ENCODE results near the gene PNPLA1.

The PNPLA1 gene

DNA sequence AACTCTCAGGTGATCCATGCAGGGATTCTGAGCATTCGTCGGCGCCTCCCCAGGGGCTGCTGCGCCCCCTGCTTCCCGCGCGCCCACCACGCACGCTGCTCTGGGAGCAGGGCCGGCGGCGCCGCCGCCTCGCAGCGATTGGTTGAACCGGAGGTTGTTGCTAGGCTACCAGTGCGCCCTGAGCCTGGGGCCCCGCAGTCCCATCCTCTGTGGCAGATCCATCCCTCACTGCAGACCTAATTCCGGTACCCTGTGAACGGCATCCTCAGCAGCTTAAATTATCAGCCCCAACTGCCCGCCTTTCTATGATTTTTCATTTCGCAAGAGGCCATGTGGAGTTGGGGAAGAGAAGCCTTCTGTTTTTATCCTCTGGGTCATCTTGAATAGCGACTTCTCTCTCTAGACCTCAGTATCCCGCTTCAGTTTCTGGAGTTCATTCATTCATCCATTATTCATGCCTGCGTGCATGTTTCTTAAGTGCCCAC, 15.4 kb downstream of the PNPLA1 start:
- DNase-seq (ENCODE audit: low spot score), result no peak

DNA sequence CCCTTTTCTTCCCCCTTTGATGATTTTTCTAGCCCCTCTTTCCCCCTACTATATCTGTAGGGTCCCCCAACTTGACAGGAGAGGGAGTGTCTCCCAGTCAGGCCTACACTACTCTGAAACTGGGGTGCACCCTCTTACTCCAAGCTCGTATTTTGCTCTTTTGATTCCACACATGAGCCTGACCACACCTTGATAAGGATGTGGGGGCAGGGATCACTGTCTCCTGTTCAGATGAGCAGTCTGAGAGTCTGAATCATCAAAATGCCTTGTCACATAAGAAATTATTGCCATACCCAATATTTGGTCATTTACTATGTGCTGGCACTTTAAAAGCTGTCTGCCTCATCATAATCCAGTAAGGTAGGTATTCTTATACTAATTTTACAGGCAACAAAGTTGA, 15.9 kb downstream of the PNPLA1 start:
- DNase-seq (ENCODE audit: low spot score), result no peak

DNA sequence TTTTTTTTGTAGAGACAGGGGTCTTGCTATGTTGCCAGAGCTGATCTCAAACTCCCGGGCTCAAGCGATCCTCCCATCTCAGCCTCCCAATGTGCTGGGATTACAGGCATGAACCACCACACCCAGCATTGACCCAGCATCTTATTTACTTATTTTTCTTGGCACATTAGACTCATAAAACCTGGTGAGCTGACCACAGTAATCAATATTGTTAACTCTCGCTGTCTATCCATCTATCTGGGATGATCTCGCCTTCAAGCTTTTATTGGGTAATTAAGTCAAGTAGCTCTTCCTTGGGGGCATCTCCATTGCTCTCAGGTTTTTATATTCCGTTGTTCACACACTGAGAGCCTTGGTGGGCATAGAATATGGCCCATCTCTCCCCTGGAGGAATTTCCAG, 17.0 kb downstream of the PNPLA1 start:
- DNase-seq (ENCODE audit: low spot score), result no peak

DNA sequence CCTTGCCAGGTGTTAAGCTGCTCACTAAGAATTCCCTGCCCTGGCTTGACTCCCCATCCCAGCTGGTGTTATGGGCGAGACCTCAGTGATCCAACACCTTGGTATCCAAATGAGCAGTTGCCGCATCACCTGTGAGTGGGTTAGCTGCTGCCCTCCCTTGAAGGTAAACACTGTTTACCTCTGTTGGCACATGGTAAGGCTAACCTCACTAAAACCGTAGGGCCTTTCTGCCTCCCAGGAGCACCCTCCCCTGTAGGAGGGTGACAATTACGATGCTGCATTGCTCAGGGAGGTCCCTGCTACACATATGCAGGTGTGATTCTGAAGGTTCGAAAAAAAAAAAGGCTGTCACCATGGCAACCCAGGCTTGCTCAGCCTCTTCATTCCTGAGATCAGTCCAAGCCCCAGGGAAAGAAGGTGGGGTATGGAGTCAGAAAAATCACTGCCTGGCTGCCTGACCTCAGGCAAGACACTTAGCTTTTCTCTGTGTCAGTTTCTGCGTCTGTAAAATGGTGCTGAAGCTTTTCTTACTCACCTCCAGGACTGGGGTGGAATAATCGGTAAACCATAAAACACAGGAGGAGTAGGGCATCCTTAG, 19.5 kb downstream of the PNPLA1 start:
- DNase-seq (ENCODE audit: low spot score), result no peak

DNA sequence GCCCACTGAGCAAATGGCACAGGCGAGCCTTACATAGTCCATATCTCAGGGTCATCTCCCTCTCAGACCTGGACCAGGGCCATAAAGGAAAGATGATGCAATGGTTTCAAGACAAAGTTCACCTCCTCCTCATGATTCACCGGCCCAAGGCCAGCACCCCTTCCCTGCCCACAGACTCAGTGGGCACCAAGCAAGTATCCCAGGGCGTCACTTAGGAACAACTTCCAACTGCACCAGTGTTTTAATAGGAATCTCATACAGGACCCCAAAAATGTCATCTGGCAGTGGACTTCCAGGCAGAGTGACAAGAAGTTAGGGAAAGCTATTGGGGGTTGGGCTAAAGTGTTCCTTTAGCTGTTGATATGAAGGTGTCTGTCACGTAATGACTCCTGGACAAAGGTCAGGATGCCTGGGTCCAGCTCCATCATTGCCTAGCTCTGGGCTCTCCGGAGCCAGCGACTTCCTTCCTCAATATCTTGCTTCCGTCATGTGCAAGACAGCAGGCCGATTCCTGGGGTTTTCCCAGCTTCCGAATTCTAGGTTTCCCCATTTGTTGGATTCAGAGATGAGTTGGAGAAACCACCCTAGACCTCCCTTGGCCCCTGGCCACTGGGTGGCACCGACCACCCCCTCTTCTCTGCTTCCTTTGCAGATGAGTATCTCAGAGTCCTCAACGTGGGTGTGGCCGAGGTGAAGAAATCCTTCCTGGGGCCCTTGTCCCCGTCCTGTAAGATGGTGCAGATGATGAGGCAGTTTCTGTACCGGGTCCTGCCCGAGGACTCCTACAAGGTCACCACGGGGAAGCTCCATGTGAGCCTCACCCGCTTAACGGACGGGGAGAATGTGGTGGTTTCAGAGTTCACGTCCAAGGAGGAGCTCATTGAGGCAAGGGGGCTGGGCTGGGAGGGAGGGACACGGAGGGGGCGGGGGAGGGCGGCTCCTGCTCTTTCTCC, 21.1 kb downstream of the PNPLA1 start:
- peak; percentile 73 for DNase-seq (ENCODE audit: low spot score)

DNA sequence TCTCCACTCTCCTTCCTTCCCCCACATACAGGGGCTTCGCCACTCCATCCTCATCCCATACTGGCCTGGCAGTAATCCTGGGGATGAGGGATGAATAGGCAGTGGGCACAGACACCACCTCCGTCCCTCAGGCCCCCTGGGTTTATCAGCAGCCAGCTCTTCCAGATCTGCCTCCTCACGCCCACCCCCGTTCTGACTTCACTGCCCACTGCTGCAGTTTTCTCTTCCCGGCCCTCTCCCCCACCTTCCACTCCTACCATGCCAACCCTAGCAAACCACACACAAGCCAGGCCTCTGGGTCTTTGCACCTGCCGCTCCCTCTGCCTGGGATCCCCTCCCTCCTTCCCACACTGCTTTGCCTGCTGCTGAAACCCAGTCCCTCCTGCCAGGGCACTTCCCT, 22.3 kb downstream of the PNPLA1 start:
- no peak for DNase-seq (ENCODE audit: low spot score)

DNA sequence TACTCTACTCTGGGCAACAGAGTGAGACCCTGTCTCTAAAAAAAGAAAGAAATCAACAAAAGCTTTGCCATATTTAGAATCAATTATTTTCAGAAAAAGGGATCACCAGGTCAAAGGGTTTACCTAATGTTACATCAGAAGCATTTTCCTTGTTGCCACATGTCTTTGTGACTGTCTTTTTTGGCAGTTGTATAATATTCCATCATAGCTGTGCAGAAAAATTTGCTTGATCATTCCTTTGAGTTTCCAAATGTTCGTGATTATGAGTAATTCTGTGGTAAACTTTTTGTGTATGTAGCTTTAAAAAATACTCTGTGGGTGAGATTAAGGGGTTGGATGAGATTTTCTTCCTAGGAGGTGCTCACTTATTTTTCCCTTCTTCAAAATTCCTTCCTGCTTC, 26.4 kb downstream of the PNPLA1 start:
- no peak for DNase-seq (ENCODE audit: low spot score)

DNA sequence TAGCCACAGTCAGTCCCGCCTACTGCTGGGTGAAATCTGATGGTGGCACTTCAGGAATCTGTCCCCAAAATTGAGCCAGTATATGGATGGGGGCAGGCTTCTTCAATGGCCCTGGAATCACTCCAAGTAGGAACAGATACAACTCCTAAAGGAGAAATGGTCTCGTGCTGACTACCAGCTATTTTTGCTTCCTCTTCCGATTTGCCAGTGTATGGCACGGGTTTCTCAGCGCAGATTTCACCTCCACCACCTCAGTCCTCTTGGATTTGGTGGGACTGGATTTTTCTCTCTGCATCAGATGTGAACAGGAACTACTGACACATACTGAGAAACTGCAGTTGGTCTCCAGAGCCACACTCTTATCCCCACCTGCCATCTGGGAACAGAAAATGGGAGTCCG, 27.2 kb downstream of the PNPLA1 start:
- DNase-seq (ENCODE audit: low spot score), result no peak

DNA sequence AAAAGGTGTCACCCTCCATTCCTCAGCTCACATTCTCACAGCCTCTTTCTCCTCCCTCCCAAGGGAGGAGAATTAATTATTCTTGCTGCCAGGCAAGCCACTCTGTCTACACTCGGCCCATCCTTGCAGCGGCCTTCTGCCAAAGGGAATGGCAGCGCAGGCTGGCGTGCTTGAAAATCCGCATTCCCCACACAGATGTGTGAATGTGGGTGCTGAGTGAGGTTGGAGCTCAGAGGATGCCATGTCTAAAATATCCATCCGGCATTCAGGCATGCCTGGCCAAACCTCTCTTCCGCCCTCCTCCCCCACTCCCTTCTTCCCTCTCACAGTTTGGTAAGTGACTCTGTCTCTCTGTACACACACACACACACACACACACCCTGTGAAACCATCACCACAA, 27.7 kb downstream of the PNPLA1 start:
- DNase-seq (ENCODE audit: low spot score), result no peak

DNA sequence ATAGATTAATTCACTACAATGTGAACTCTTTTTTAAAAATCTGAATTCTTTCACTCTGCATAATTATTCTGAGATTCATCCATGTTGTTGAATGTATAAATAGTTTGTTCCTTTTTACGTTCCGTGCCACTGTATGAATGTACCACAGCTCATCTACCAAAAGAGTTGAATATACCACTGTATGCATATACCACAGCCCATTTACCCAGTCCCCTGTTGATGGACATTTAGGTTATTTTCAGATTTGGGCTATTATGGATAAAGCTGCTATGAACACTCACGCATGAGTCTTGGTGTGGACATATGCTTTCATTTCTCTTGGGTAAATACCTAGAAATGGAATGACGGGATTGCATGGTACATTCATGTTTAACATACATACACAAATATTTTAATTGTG, 28.2 kb downstream of the PNPLA1 start:
- DNase-seq (ENCODE audit: low spot score), result no peak

DNA sequence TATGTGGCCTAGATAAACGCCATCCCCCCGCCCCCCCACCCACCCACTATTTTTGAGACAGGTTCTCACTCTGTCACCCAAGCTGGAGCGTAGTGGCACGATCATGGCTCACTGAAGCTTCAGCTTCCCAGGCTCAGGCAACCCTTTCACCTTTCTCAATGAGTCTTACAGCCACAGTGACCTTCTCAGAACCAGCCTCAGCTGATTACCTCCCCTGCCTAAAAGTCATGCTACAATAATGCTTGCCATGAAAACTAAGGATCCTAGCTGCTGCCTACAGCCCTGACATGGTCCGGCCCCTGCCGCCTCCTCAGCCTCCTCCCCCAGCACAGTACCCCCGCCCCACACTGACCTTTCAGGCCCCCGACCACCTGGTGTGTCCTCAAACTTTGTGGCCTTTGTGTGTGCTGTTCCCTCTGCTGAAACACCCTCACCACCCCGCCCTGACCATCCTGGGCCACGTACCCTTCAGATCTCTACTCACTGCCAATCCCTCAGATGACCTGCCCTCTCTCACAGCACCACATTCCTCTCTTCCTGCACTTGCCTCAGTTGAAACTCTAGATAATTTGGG, 31.3 kb downstream of the PNPLA1 start:
- no peak for DNase-seq (ENCODE audit: low spot score)

DNA sequence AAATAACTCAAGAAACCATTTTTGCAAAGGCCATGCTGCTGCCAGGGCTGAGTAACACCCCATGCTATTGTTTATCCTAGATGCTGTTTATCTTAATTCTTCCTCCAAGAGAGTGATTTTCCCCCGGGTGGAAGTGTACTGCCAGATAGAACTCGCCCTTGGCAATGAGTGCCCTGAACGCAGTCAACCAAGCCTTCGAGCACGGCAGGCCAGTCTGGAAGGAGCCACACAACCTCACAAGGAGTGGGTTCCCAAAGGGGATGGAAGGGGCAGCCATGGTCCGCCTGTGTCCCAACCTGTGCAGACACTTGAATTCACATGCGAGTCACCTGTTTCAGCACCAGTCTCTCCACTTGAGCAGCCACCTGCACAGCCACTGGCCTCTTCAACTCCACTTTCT, 31.9 kb downstream of the PNPLA1 start:
- no peak for DNase-seq (ENCODE audit: low spot score)

DNA sequence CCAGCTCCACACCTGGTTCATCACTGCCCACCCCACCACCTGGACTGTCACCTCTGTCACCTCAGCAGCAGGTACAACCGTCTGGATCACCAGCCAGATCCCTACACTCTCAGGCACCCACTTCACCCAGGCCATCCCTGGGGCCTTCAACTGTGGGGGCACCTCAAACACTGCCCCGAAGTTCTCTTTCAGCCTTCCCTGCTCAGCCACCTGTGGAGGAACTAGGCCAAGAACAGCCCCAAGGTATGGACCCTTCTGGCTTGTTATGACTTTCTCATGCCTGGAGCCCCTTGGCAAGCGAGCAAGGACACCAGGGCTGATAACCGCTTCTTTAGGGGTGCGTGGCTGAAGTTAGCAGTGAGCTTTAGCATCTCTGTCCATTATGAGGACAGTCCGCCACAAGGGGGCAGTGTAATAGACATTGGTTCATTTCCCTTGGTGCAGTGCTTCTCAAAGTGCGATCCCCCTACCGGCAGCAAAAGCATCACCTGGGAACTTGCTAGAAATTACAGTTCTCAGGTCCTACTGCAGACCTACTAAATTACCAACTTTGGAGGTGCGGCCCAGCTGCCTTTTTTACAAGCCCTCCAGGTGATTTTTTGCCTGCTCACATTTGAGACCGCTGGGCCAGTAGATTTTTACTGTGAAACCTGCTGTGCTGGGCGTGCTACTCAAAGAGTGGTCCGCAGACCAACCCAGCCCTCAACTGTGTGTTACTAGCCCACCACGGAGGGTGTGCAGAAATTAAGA, 32.5 kb downstream of the PNPLA1 start:
- peak; percentile 91 for DNase-seq (ENCODE audit: low spot score)

DNA sequence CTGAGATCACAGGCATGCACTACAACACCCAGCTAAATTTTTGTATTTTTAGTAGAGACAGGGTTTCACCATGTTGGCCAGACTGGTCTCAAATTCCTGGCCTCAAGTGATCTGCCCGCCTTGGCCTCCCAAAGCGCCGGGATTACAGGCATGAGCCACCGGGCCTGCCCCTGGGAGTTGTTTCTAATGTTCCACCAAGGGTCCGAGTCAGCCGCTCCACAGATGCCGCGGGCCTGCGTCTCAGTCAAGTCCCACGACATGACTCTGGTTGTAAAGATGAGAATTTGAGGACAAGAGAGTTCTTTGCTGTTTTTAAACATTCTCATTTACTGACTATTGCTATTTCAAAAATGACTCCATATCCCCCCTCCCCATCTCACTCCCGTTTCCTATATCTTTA, 36.0 kb downstream of the PNPLA1 start:
- no peak for DNase-seq (ENCODE audit: low spot score)

DNA sequence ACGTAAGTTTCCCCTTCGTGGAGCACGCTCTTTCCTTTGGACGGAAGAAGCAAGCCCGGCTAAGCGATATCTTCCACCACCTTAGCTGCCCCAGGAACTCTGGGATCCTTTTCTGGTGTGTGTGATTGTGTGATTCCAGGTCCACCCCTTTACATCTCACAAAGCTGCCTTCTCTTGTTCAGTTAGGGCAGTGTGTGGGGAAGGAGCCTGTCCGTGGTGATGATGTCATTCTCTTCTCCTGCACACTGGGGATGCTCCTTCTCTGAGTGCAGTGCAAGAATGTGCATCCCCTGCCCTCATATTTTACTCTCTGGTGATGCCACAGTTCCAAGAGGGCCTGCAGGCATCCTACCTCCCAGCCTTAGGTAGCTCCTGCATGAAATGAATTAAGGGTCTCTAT, 36.5 kb downstream of the PNPLA1 start:
- no peak for DNase-seq (ENCODE audit: low spot score)

DNA sequence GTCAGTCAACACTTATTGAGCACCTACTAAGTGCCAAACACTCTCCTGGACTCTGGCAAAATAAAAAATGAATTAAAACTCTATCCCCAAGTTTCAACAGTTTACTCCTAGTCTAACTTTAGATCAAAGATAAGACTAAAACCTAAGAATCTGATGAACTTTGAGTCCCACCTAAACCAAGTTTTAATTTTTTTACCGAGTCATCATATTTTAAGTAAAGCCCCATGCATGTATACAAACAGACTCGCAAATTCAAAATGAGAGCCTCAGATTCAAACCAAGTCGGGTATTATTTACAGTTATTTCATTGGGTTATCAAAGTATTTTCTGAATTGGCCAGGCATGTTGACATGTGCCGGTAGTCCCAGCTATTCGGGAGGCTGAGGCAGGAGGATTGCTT, 38.7 kb downstream of the PNPLA1 start:
- DNase-seq (ENCODE audit: low spot score), result no peak

DNA sequence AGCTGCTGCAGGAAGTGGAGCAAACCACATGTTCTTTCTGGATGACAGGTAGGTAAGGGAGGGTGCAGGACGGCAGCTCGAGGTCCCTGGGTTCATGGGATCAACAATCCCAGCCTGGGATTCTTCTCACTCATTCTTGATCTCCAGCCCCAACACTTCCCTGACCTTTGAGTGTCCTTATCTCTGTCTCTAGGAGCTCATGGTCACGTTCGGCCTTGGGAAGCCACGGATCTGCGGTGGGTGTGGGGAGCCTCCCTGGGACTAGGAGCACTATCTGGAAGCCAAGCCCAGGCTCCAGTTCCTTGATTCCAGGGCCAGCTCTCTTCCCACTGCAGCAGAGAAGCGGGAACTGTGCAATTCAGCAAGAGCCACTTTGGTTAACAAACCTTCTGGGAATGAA, 39.3 kb downstream of the PNPLA1 start:
- no peak for DNase-seq (ENCODE audit: low spot score)

DNA sequence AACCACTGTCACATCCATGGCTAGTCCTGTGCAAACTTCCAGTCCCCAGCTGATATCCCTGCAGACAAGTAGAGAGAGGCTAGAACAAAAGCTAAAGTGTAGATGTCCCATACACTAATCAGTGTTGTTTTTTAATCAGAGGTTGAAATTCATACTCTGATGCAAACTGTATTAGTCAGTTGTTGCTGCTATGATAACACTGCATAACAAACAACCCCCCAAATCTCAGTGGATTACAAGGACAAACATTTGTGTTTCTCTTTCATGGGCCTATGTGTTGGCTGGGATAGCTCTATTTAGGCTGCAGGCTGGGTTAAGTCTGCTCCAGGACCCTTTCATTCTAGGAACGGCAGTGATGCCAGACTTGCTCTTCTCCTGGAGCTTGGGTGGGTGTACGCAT, 40.0 kb downstream of the PNPLA1 start:
- DNase-seq (ENCODE audit: low spot score), result no peak

DNA sequence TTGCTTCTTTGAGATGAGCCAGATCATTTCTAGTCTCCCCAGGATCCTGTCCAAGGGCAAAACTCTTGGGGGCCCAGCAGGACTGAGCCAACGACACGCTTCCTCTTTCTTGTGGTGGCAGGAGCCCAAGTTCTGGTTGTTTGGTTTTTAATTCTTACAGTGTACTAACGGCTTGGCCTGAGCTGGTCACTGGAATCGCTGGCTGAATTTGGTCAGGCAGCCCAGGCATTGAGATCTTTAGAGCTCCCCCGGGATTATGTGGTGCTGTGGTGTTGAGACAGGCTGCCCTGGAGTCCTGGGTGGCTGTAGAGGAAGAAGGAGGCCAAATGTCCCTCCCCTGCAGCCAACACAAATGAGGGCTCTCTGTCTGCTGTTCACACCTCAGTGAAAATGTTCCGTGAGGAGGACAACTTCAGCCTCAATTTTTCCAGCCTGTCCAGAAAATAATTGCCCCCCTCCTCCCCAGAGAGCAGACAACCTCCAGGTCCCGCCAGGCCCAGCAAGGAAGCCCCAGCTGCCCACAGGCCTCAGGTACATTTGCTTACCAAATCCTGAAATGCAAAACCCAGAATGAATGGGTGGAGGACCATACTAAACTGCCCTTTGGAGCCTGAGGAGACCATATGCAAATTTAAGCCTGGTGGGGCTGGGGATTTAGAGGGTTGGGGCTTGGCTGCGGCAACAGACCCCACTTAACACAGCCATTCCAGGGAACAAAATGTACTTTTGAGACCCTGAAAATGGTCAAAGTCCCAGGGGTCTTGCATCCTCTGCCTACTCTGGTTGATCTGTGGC, 43.2 kb downstream of the PNPLA1 start:
- no peak for DNase-seq (ENCODE audit: low spot score)

DNA sequence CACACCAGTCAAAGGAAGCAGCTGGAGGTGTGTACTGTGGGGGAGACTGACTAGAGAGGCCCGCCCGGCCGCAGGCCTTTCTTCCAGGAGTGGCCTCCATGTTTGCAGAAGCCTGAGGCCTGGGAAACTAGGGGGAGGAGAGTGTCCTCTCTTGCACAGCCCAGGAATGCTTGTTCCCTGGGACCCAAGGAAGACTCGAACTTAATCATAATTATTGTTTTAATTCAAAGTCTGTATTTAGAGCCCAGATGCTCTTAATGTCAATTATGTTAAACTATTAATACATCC, 43.7 kb downstream of the PNPLA1 start:
- DNase-seq (ENCODE audit: low spot score), result no peak

DNA sequence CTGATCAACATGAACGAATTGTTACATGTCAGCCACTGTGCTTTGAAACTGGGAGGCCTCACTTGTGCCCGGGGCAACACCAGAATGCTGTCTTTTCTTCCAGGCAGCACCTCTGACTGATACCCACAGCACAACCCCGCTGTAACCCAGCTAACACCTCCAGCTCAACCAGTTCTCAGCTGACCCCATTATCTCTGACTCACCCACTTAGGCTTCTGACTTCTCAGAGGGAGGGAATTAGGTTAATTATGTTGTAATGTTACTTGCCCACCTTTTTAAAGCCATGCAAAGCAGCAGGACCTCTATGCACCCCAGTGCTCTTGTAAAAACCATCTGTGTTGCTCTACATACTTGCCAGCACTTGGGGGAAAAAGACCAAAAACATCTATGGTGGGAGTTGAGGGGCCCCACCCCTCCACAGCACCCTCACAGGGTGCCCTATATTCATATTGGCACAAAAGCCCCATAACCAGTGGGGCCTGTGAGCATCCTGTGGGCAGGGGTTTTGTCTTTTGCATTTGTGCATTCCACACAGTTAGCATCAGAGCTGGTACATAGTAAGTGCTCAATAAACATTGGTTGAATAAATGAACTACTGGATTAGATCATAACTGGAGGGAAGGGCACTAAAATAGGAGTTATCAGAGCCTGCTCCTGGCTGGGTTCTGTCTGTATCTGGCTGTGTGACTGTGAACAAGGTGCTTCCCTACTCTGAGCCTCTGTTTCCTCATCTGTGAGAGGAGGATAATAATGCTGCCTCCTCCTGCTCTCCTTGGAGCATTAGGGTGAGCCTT, 44.6 kb downstream of the PNPLA1 start:
- DNase-seq (ENCODE audit: low spot score), result peak; percentile 41
